GM18861 (cell line): ENCODE results near the gene MCC.

Experiments used
- ATAC-seq: cut with Tn5 transposase; IDR thresholded peaks from one replicate; pipeline ENCODE4 v1.9.1; 2021; ENCODE audit not compliant: unreplicated experiment

The MCC gene

GRCh38 chr5:113329981-113330380 lies 158.3 kb downstream of the MCC start:
- ATAC-seq: no peak

DNA sequence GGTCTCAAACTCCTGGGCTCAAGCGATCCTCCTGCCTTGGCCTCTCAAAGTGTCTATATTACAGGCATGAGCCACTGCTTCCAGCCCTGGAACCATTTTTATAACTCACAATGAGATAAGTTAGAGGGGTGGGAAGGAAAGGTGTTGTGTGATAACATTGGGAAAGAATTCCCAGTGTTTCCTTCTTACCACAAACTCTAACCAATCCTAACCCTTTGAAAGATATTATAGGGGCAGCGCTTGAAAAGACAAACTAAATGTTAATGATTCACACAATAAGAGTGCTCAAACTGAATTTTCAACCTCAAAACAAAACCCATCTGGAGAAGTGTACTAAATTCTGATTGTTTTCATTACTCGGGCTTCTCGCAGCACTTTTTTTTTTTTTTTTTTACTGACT lies 163.2 kb downstream of the MCC start:
- ATAC-seq: no peak

DNA sequence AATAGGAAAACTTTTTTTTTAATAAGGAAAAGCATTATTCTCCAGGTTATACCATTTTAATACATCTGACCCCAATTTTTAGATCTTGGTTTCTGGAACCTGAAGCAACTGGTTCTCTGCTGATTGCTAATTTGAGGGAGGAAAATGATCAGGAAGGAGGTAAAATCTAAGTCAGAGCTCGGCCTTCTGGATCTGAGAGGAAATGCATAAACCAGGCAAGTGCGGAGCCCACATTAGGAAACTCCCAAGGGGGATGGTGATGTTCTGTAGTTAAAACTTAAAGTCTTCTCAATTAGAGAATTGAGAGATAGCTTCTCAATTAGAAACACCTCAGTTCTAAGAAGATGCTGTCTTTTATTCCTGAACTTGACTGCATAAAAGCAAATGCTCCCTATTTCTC lies 167.0 kb downstream of the MCC start:
- no peak for ATAC-seq

DNA sequence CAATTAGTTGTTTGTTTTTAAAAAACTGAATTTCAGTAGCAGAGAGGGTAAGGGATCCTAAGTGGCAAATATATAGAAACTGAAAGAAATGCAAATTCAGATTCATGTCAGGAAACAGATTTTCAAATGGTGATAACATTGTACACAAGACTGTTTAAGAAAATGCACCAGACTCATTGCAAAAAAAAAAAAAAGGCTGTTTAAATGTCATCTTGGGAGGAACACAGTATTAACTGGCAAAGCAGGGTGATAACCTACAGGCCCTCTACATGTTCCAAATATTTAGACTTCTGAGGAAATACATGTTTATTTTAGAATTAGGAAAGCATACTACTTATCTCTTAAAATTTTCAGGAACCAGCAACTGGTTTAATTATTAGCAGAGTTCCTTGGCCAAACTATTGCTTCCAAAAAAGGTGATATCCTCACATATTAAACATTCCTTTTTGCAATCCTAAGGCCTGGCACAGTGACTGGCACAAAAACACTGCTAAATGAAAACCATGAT lies 167.9 kb downstream of the MCC start:
- ATAC-seq: peak; percentile 80

DNA sequence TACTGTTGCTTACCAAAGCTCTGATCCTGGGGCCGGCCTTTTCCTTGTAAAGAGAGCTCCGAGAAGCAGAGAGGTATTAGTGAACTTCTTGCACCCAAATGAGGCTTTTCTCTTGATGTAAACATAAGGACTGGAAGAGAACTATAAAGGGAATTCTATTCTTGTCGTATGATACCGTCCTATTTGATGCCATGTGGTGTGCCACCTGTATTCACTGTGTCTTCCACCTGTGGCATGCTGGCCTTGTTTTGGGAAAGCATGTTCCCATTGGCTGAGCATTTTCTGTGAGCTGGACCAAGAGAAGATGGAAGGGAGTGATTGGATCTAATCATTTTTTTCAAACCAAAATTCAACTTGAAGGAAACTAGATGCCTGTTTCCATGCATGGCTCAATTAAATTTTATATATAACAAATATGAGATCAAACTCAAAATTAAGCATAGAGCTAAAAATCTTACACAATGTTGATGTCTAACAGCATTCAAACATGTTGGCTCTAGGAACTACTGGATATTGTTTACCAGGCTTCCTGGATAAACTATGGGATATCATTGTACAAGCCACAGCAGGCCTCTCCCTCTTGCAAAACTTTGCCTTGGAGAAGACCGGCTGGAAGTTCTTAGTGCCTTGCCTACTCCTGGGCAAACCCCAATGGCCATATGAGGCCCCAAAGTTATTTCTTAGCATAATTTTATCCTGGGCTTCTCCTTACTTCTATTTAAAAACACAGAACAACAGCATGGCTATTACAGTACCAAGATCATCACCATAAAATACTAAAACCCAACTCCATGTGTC lies 168.8 kb downstream of the MCC start:
- no peak for ATAC-seq

GRCh38 chr5:113317636-113318035 lies 170.6 kb downstream of the MCC start:
- ATAC-seq: no peak

DNA sequence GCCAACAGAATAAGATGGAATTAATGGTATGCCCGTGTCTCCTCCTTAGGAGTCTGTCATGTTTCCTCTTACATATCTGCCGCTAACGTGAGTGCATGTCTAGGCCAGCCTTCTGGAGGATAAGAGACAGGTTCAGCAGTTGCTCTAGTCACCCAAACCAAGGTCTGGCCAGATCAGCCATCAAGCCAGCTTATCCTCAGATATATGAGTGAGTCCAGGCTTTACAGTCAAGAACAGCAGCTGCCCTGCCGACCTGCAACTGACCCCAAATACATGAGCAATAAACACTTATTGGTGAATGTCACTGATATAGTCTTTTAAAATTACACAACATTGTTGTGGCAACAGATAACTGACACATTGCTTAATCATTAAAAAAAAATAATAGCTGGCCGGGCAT lies 177.0 kb downstream of the MCC start:
- no peak for ATAC-seq

DNA sequence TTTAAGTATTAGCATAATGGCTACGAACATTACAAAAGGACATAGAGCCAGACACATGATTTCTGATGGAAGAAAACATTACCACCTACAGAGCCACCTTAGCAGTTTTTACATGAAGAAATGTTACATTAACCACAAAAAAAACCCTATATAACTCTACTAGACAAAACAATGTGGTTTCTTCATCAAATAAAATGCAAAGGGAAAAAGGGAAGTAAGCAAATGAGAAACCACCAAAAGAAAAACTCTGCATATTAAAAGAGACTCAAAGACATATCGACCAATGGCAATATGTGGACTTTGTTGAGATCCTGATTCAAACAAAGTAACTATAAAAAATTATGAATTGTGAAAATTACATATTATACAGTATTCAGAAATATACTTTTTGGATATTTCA lies 186.1 kb downstream of the MCC start:
- ATAC-seq: no peak

- ATAC-seq: no peak
These were observed 188.7 kb downstream of the MCC start for GRCh38 chr5:113299591-113299990.

GRCh38 chr5:113296676-113297075 lies 191.6 kb downstream of the MCC start:
- no peak for ATAC-seq

- ATAC-seq: no peak
These were observed 193.1 kb downstream of the MCC start for GRCh38 chr5:113295111-113295539.

- peak; percentile 83 for ATAC-seq
These were observed 193.7 kb downstream of the MCC start for GRCh38 chr5:113294311-113295110.

- no peak for ATAC-seq
These were observed 194.3 kb downstream of the MCC start for GRCh38 chr5:113293975-113294310.

DNA sequence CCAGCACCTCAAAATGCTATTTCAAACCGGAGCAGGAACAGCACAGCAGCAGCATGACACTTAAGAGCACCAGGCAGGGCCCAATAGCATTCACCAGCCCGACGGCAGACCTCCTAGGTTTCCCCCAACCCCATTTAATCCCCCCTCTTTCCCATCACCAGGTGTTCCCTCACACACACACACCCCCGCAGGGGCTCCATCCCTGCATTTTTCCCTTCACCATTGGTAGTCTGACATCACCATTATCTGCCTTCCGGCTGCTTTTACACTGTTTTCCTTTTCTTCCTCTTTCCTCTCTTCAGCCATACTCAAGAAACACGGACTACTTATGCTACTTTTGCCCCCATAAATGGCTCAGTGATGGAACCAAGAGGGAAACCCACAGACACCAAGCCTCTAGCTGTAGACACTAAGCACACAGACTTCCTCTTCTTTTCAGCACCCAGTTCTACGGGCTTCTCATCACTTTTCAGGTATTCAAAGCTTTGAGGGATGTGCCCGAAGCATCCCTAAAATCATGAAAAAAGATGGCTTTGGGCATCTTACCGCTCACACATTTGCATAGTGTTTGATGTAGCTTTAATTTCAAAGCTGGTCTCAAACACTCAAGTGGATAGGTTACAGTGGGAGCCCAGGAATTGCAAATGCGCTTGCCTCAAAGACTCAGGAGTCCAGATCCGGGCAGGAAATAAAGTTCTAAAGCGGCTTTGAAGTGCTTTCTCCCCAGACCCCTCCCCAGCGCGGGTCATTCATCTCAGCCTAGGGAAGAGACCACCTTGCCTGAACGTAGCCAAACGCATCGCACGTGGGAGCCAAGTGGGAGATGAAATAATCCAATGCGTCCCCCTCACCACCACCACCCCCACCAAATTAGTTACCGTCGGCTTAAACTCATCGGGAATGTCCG lies 194.9 kb downstream of the MCC start:
- ATAC-seq: peak; percentile 31

DNA sequence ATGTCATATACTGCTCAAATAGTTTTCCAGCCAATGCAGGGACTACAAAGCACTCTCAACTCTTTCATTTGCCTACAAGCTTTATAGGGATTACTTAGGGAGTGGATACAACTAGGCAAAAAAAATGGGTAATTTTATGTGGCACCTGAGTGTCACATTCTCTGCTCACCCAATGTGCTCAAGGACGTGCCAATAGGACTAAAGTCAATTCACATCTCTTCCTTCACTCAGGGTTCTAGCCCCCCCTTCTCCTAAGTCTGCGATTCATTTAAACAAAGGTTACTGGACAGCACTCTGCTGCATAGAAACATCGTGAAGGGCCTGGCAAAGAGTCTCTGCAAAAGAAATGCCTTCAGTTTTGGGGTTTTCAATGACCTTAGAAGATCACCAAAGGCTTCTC lies 195.8 kb downstream of the MCC start:
- no peak for ATAC-seq

DNA sequence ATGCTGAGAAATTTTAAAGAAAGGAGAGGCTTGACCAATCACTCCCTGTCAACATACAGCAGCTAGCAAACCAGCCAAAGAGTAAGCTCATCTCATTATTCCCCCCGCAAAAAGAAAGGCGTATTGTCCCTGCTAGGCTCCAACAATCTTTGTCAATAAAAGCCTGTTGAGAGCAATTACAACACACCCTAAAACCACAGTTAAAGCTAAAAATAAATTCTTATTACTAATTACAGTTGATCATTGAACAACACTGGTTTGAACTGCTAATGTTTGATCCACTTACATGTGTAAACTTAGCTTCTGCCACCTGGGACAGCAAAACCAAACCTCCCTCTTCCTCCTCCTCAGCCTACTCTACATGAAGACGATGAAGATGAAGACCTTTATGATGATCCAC lies 204.7 kb downstream of the MCC start:
- ATAC-seq: peak; percentile 61

DNA sequence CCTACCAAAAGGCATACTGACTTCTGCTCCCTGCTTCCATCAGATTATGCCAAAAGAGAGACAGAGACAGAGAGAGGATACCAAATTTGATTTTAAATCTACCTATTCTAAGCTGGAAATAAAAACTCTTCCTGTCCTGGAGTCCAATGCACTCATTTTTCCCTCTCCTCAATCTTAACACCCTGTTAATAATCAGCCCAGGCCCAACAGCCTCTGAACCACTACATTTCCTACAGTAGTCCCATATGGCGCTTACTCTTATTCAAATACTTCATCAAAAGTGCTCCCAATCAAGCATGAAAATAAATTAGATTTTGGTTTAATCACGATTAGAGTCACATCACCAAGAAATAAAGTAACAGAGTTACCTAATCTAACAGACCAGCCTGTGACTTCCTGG lies 205.8 kb downstream of the MCC start:
- no peak for ATAC-seq

- no peak for ATAC-seq
These were observed 207.1 kb downstream of the MCC start for GRCh38 chr5:113281194-113281593.

GRCh38 chr5:113280541-113280940 lies 207.7 kb downstream of the MCC start:
- no peak for ATAC-seq

GRCh38 chr5:113278976-113279375 lies 209.3 kb downstream of the MCC start:
- ATAC-seq: peak; percentile 36

DNA sequence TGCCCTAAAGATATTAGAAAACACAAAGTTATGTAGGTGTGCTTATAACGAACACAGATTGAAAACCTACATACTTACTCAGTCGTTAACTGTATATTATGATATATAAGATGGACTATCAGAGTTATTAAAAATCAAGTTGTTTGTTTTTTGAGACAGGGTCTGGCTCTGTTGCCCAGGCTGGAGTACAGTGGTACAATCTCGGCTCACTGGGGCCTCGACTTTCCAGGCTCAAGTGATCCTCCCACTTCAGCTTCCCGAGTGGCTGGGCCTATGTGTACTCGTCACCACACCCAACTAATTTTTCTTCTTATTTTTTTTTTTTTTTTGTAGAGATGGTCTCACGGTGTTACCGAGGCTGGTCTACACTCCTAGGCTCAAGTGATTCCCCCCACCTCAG lies 211.8 kb downstream of the MCC start:
- no peak for ATAC-seq
